ENCODE measurements around the gene PRKCZ.

The PRKCZ gene

DNA sequence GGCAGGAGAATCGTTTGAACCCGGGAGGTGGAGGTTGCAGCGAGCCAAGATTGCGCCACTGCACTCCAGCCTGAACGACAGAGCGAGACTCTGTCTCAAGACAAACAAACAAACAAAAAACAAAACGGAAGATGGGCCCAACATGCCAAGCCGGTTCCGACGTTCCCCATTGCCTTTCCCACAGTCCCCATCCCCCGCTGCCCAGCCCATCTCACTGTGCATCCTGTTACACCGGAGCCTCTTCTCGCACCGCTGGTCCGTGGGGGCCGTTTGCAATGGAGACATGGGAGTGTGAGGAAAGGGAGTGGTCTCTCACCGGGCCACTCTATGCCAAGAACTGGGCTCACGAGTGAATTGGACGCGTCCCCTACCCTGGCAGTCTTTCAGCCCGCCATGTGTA is 45.4 kb upstream of the PRKCZ start:
- Histone ChIP-seq H3K36me3 (replicated peaks) (no peaks in the 10 kb centered on the region), H3K27ac (no peak overlapping the region), H3K27me3 (replicated peaks) (peaks cover 20% of the 10 kb centered on the region), H3K4me3 (ENCODE audit: low read depth, low read length) (no peak overlapping the region)
- DNase-seq = no peak
- TF ChIP-seq CTCF (IDR thresholded peaks at IDR 0.05; ENCODE audit: low read depth, low read length, missing control alignments) = no peak
- in situ Hi-C loops (cut with HindIII; ENCODE audit: low pct_ligation_motif_present, low sequenced_read_pairs) = no loop called here

DNA sequence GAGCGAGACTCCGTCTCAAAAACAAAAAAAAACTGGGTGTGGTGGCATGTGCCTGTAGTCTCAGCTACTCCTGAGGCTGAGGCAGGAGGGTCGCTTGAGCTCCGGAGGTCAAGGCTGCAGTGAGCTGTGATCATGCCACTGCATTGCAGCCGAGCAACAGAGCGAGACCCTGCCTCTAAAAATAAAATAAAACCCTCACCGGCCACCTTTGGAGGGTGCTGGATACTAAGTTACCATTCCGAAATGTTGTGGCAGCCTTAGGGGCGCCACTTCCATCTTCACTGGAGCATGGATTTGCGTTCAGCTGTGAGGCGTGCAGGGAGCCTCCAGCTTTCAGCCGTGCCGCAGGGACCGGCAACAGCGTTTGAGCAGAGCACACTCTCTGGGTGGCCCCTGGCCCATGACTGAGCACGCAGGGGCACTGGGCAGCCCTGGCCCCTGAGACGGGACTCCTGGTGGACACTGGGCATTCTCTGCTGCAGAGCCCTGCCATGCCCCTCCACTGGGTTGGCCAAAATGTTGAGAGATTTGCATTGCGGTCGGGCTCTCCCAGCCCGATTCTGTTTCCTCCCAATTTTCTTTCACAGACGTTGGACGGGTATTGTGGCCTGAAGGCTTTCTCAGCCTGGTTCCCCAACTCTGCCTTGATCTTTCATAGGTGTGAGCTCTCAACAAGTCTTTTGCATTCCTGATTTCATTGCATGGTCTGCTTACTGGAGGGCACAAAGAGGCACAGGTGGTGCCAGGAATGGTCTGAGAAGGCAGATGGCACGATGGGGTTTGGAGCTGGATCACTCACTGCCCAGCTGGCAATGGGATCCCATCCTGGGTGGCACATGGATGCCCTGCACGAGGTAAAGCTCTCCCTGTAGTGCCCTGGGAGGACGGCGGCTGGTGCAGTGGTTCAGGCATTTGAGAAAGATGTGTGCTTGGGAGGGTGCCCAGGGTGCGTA is 40.8 kb upstream of the PRKCZ start:
- no peak for TF ChIP-seq CTCF (IDR thresholded peaks at IDR 0.05; ENCODE audit: low read depth, low read length, missing control alignments)
- in situ Hi-C loops (cut with HindIII; ENCODE audit: low pct_ligation_motif_present, low sequenced_read_pairs) = no loop called here

GRCh38 chr1:2014181-2014580 is 36.0 kb upstream of the PRKCZ start:
- no peak overlapping the region for H3K4me3 ChIP-seq (ENCODE audit: low read depth, low read length)
- H3K27me3 ChIP-seq (replicated peaks) = peaks cover 19% of the 10 kb centered on the region
- no peaks in the 10 kb centered on the region for H3K36me3 ChIP-seq (replicated peaks)
- no peak overlapping the region for H3K27ac ChIP-seq
- DNase-seq = no peak
- in situ Hi-C loops (cut with HindIII; ENCODE audit: low pct_ligation_motif_present, low sequenced_read_pairs) = no loop called here
- TF ChIP-seq CTCF (IDR thresholded peaks at IDR 0.05; ENCODE audit: low read depth, low read length, missing control alignments) = no peak

More for the DNA sequence above, 40.8 kb upstream of the PRKCZ start:
- Histone ChIP-seq H3K27me3 (replicated peaks) (peaks cover 12% of the 10 kb centered on the region), H3K27ac (no peak overlapping the region), H3K4me3 (ENCODE audit: low read depth, low read length) (no peak overlapping the region), H3K36me3 (replicated peaks) (no peaks in the 10 kb centered on the region)
- no peak for DNase-seq

GRCh38 chr1:2014741-2015735 is 35.2 kb upstream of the PRKCZ start:
- H3K27me3 ChIP-seq (replicated peaks) = peaks cover 27% of the 10 kb centered on the region

DNA sequence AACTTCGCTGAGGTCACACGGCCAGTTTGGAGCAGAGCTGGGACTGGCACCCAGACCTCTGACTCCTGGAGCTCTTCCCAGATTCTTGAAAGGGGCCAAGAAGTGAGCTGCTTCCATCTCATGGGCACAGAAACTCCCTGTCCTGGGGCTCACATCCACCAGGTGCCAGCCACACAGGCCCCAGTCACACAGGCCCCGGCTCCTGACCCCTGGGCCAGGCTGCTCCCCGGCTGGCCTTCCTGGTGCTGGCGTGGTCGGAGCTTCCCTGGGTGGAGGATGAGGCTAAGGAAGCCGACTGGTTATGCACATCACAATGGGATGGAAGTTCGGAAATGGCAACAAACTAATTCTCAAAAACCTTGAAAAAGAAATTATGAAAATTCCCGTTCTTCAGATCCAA is 34.1 kb upstream of the PRKCZ start:
- Histone ChIP-seq H3K27ac (no peak overlapping the region), H3K36me3 (replicated peaks) (no peaks in the 10 kb centered on the region), H3K27me3 (replicated peaks) (peaks cover 35% of the 10 kb centered on the region), H3K4me3 (ENCODE audit: low read depth, low read length) (no peak overlapping the region)
- DNase-seq = no peak
- in situ Hi-C loops (cut with HindIII; ENCODE audit: low pct_ligation_motif_present, low sequenced_read_pairs) = no loop called here
- TF ChIP-seq CTCF (IDR thresholded peaks at IDR 0.05; ENCODE audit: low read depth, low read length, missing control alignments) = no peak

More at GRCh38 chr1:2014741-2015735, 35.2 kb upstream of the PRKCZ start:
- no peak overlapping the region for H3K27ac ChIP-seq
- TF ChIP-seq CTCF (IDR thresholded peaks at IDR 0.05; ENCODE audit: low read depth, low read length, missing control alignments) = no peak
- no peak for DNase-seq
- H3K36me3 ChIP-seq (replicated peaks) = no peaks in the 10 kb centered on the region
- in situ Hi-C loops (cut with HindIII; ENCODE audit: low pct_ligation_motif_present, low sequenced_read_pairs) = no loop called here
- H3K4me3 ChIP-seq (ENCODE audit: low read depth, low read length) = no peak overlapping the region

All from brain microvascular endothelial cell (primary cell).